DOHH2 (cell line): ENCODE results near the gene TSC22D3.

ENCODE experiments used
- H3F3A ChIP-seq: fragments of 200-600 bp; sonication (generic), shearing (Covaris generic); 2 replicates; pipeline ENCODE4 v1.6.0; 2016; ENCODE audit warnings: antibody characterized with exemption, mild to moderate bottlenecking; ENCODE audit not compliant: control insufficient read depth, insufficient read depth
- H3K27ac ChIP-seq: fragments of 200-600 bp; sonication (generic); 2 replicates; pipeline ENCODE4 v1.5.1; 2014; ENCODE audit warnings: low read depth, mild to moderate bottlenecking, low read length, moderate library complexity
- H3K27me3 ChIP-seq: fragments of 200-600 bp; sonication (generic); 2 replicates; pipeline ENCODE4 v1.6.1; 2014; ENCODE audit warnings: mild to moderate bottlenecking, low read length, mixed read lengths; ENCODE audit not compliant: control insufficient read depth
- H3K36me3 ChIP-seq: fragments of 200-600 bp; sonication (generic); 2 replicates; pipeline ENCODE4 v1.6.1; 2014; ENCODE audit warnings: mild to moderate bottlenecking, low read length, moderate library complexity, mixed read lengths; ENCODE audit not compliant: control insufficient read depth
- H3K4me1 ChIP-seq: fragments of 200-600 bp; sonication (generic); 2 replicates; pipeline ENCODE4 v1.6.1; 2014; ENCODE audit warnings: mild to moderate bottlenecking, low read length, mixed read lengths; ENCODE audit not compliant: control insufficient read depth
- H3K4me2 ChIP-seq: fragments of 200-600 bp; sonication (generic); 2 replicates; pipeline ENCODE4 v1.6.0; 2014; ENCODE audit warnings: mild to moderate bottlenecking, low read length, moderate library complexity
- H3K4me3 ChIP-seq: fragments of 200-600 bp; sonication (generic); 2 replicates; pipeline ENCODE4 v1.5.1; 2014; ENCODE audit warnings: mild to moderate bottlenecking, low read length, mixed read lengths
- H3K79me2 ChIP-seq: fragments of 200-600 bp; sonication (generic); 2 replicates; pipeline ENCODE4 v1.6.1; 2014; ENCODE audit warnings: mild to moderate bottlenecking, low read length, mixed read lengths; ENCODE audit not compliant: control insufficient read depth
- H3K9me2 ChIP-seq: fragments of 200-600 bp; sonication (generic); replicated peaks from 2 replicates; pipeline ENCODE4 v1.6.1; 2014; ENCODE audit warnings: mild to moderate bottlenecking, low read length, mixed read lengths; ENCODE audit not compliant: control insufficient read depth
- H3K9me3 ChIP-seq: fragments of 200-600 bp; sonication (generic); 2 replicates; pipeline ENCODE4 v1.6.1; 2014; ENCODE audit warnings: antibody characterized with exemption, low read length, mixed read lengths; ENCODE audit not compliant: control insufficient read depth, insufficient read depth
- H4K20me1 ChIP-seq: fragments of 200-600 bp; sonication (generic); 2 replicates; pipeline ENCODE4 v1.6.0; 2014; ENCODE audit warnings: low read depth, mild to moderate bottlenecking, antibody characterized with exemption, low read length, moderate library complexity; ENCODE audit not compliant: control insufficient read depth, insufficient read depth
- CTCF ChIP-seq: fragments of 200-600 bp; sonication (generic); IDR thresholded peaks from one replicate; pipeline ENCODE4 v1.5.1; 2014; ENCODE audit warnings: antibody characterized with exemption, mild to moderate bottlenecking, low read depth, low read length; ENCODE audit not compliant: poor library complexity, severe bottlenecking
- EZH2phosphoT487 ChIP-seq: fragments of 200-600 bp; sonication (generic); IDR thresholded peaks from 2 replicates; pipeline ENCODE4 v1.6.1; 2017; ENCODE audit warnings: borderline replicate concordance, mild to moderate bottlenecking, antibody characterized with exemption, low read length, moderate library complexity, mixed read lengths

TSC22D3 gene

GRCh38 chrX:107706309-107706708 lies 69.3 kb downstream of the TSC22D3 start:
- Histone ChIP-seq H3K79me2 (no peaks in the 10 kb centered on the region), H3K27me3 (no peaks in the 10 kb centered on the region), H3K9me2 (no peaks in the 10 kb centered on the region), H3K27ac (no peak overlapping the region), H3K9me3 (no peaks in the 10 kb centered on the region), H3K4me2 (no peak overlapping the region), H3F3A (peaks cover 11% of the 10 kb centered on the region), H3K36me3 (no peaks in the 10 kb centered on the region), H3K4me1 (peaks cover 24% of the 10 kb centered on the region), H4K20me1 (no peaks in the 10 kb centered on the region), H3K4me3 (no peak overlapping the region)
- no peak for TF ChIP-seq EZH2phosphoT487
- TF ChIP-seq CTCF = no peak

- H3K79me2 ChIP-seq = no peaks in the 10 kb centered on the region
Measured at GRCh38 chrX:107704587-107704986, 71.0 kb downstream of the TSC22D3 start.

GRCh38 chrX:107704181-107704580 lies 71.4 kb downstream of the TSC22D3 start:
- no peaks in the 10 kb centered on the region for H3K9me2 ChIP-seq
- H3K36me3 ChIP-seq = no peaks in the 10 kb centered on the region
- no peaks in the 10 kb centered on the region for H3K79me2 ChIP-seq
- no peaks in the 10 kb centered on the region for H3K9me3 ChIP-seq
- H3K4me3 ChIP-seq = no peak overlapping the region
- no peak for TF ChIP-seq EZH2phosphoT487
- TF ChIP-seq CTCF = no peak
- H3F3A ChIP-seq = peaks cover 10% of the 10 kb centered on the region
- no peaks in the 10 kb centered on the region for H3K27me3 ChIP-seq
- peaks cover 33% of the 10 kb centered on the region for H3K4me1 ChIP-seq
- H3K27ac ChIP-seq = no peak overlapping the region
- H4K20me1 ChIP-seq = no peaks in the 10 kb centered on the region
- no peak overlapping the region for H3K4me2 ChIP-seq

More at GRCh38 chrX:107704587-107704986, 71.0 kb downstream of the TSC22D3 start:
- no peaks in the 10 kb centered on the region for H3K36me3 ChIP-seq
- no peaks in the 10 kb centered on the region for H3K9me3 ChIP-seq
- no peak overlapping the region for H3K27ac ChIP-seq
- peaks cover 29% of the 10 kb centered on the region for H3K4me1 ChIP-seq
- H3K4me3 ChIP-seq = no peak overlapping the region
- no peaks in the 10 kb centered on the region for H4K20me1 ChIP-seq
- peaks cover 10% of the 10 kb centered on the region for H3F3A ChIP-seq
- H3K9me2 ChIP-seq = no peaks in the 10 kb centered on the region
- no peaks in the 10 kb centered on the region for H3K27me3 ChIP-seq
- TF ChIP-seq CTCF (no peak), EZH2phosphoT487 (no peak)
- H3K4me2 ChIP-seq = no peak overlapping the region
